ENCODE results near the gene COMP.

GRCh38 chr19:18796239-18796638 is 5.1 kb upstream of the COMP start:
- TF ChIP-seq CTCF (IDR thresholded peaks at IDR 0.05; ENCODE audit: low read depth, low read length) (no peak), EZH2phosphoT487 (IDR thresholded peaks at IDR 0.05; ENCODE audit: low read depth) (no peak)
